Endothelial cell (in vitro differentiated cells): ENCODE results near the gene WDR76. TPM values are rescaled to one million over a fixed set of nuclear protein-coding genes. Genes with fewer than 3 reads are reported as not detected.
A peak's percentile ranks its signal among the peaks of the same experiment; 100 is the strongest.

Experiments
- DNase-seq: peaks from one replicate; pipeline ENCODE4 v3.0.0; 2021; ENCODE audit warnings: low spot score
- H3K27ac Mint-ChIP-seq: one replicate; pipeline ENCODE4 v1.8.0; 2021; ENCODE audit warnings: mixed read lengths, inconsistent platforms; ENCODE audit not compliant: unreplicated experiment
- H3K27me3 Mint-ChIP-seq: one replicate; pipeline ENCODE4 v1.8.0; 2021; ENCODE audit warnings: mild to moderate bottlenecking, moderate library complexity, mixed read lengths, inconsistent platforms; ENCODE audit not compliant: unreplicated experiment
- H3K36me3 Mint-ChIP-seq: one replicate; pipeline ENCODE4 v1.8.0; 2021; ENCODE audit warnings: mild to moderate bottlenecking, low read depth, mixed read lengths, inconsistent platforms; ENCODE audit not compliant: unreplicated experiment
- H3K4me1 Mint-ChIP-seq: one replicate; pipeline ENCODE4 v1.8.0; 2021; ENCODE audit warnings: mild to moderate bottlenecking, mixed read lengths, inconsistent platforms; ENCODE audit not compliant: unreplicated experiment
- H3K4me3 Mint-ChIP-seq: one replicate; pipeline ENCODE4 v1.8.0; 2021; ENCODE audit warnings: mild to moderate bottlenecking, mixed read lengths, inconsistent platforms; ENCODE audit not compliant: unreplicated experiment
- H3K9me3 Mint-ChIP-seq: one replicate; pipeline ENCODE4 v1.8.0; 2021; ENCODE audit warnings: mixed read lengths, inconsistent platforms; ENCODE audit not compliant: unreplicated experiment
- total RNA-seq: library from RNA; stranded (reverse); fragmentation: NEBNext Ultra II Directional; extraction: Animal tissue kit (Norgen Biotek cat#: 25700); gene quantifications from one replicate; pipeline ENCODE4 v1.2.1, GENCODE V29; 2021; ENCODE audit not compliant: unreplicated experiment
- TF ChIP-seq, protein P1 (sequence below): fragments of 200-600 bp; sonication (generic); IDR thresholded peaks from one replicate; pipeline ENCODE4 v1.5.0; 2021; ENCODE audit warnings: antibody characterized with exemption; ENCODE audit not compliant: unreplicated experiment

Gene WDR76
- total RNA-seq, 1 donor from 2014 or later, result 4.8 TPM

DNA sequence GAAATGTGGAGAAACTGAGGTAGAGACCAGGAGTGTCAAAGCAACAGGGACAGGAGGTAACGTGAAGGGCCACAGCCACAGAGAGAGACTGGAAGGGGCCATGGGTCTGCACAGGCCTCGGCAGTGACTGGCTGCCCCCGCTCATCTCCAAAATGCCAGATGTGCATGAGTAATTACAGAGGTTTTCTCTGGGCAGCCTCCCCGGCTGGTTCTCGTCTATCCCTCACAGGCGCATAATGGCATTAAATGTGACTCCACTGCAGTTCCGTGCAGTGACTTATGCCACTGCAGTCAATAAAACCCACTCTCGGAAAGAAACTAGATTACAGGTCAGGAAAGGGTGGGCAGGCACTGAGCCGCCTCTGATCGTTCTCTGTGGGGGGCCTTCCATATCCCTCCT, 74.7 kb downstream of the WDR76 start:
- H3K4me3 Mint-ChIP-seq, result no peak overlapping the region
- H3K36me3 Mint-ChIP-seq, result no peaks in the 10 kb centered on the region
- TF ChIP-seq, protein P1, sequence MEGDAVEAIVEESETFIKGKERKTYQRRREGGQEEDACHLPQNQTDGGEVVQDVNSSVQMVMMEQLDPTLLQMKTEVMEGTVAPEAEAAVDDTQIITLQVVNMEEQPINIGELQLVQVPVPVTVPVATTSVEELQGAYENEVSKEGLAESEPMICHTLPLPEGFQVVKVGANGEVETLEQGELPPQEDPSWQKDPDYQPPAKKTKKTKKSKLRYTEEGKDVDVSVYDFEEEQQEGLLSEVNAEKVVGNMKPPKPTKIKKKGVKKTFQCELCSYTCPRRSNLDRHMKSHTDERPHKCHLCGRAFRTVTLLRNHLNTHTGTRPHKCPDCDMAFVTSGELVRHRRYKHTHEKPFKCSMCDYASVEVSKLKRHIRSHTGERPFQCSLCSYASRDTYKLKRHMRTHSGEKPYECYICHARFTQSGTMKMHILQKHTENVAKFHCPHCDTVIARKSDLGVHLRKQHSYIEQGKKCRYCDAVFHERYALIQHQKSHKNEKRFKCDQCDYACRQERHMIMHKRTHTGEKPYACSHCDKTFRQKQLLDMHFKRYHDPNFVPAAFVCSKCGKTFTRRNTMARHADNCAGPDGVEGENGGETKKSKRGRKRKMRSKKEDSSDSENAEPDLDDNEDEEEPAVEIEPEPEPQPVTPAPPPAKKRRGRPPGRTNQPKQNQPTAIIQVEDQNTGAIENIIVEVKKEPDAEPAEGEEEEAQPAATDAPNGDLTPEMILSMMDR, result no peak
- DNase-seq, result no peak
- peaks cover 4% of the 10 kb centered on the region for H3K9me3 Mint-ChIP-seq
- peaks cover 10% of the 10 kb centered on the region for H3K4me1 Mint-ChIP-seq
- H3K27me3 Mint-ChIP-seq, result no peaks in the 10 kb centered on the region
- no peak overlapping the region for H3K27ac Mint-ChIP-seq

DNA sequence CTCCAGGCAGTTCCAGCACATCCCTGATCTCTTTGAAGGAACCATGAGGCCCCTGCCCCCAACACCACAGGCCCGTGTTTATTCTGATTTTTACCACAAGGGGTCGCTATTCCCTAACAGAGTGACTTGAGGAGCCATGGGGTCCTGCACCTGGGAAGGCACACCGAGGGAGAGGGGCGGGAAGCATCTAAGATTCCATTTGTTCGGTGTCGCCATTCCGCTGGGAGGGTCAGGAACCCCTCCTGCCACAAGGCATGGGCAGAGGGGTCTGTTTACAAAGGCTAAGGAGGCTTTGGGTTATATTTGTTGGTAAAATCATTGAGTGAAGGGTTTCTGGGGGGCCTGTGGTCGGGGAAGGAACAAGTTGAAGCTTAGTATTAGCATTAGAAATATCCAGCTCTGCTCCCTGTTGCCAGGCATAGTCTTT, 77.1 kb downstream of the WDR76 start:
- Mint-ChIP-seq H3K27me3 (no peaks in the 10 kb centered on the region), H3K27ac (no peak overlapping the region), H3K4me3 (no peak overlapping the region), H3K36me3 (no peaks in the 10 kb centered on the region), H3K9me3 (no peaks in the 10 kb centered on the region), H3K4me1 (peaks cover 10% of the 10 kb centered on the region)
- TF ChIP-seq, protein P1, result peak; percentile 97
- DNase-seq, result peak; percentile 83

DNA sequence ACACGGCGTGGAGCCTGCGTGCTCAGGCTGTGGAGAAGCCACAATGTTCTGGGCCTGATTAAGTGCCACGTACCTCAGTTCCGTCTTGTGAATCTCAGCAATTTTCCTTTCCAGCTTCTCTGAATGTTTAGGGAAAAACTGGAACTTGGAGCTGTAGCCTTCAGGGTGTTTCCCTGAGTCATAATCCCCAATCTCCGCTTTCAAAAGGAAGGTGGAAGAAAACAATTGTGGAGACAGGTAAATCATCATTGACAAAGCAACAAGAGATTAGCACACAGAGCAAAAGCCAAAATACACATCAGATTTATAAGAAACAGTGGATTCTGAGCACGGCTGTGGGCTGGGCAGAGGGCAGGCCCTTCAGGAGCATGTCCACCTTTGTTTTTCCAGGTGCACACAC, 79.0 kb downstream of the WDR76 start:
- TF ChIP-seq, protein P1, result no peak
- Mint-ChIP-seq H3K4me3 (no peak overlapping the region), H3K27ac (no peak overlapping the region), H3K36me3 (no peaks in the 10 kb centered on the region), H3K27me3 (no peaks in the 10 kb centered on the region), H3K4me1 (peaks cover 9% of the 10 kb centered on the region), H3K9me3 (no peaks in the 10 kb centered on the region)
- DNase-seq, result no peak

DNA sequence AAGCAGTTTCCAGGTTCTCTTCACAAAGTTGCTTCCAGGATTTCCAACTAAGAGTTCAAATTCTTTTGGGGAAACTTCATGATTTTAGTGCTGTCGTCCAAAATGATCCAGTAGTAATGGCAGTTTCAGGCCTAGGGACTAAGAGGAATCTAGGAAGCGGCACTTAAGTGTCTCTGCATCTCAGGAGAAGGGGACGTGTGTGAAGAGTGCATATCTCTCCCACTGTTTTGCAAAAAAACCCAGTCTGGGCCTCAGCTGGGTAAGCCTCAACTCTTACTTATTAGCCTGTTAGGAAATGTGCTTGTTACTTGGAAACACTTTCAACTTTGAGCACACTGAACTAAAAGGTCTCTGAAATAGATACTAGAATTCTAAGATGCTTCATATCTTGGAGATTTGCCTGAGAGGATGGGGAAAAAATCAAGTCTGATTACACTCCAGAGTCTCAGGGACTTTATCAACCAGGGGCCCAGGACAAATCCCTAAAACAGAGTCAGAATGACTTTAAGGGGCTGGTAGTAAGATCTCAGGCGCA, 81.8 kb downstream of the WDR76 start:
- peaks cover 2% of the 10 kb centered on the region for H3K4me1 Mint-ChIP-seq
- TF ChIP-seq, protein P1, result no peak
- no peak overlapping the region for H3K4me3 Mint-ChIP-seq
- H3K9me3 Mint-ChIP-seq, result no peaks in the 10 kb centered on the region
- no peaks in the 10 kb centered on the region for H3K36me3 Mint-ChIP-seq
- DNase-seq, result no peak
- no peaks in the 10 kb centered on the region for H3K27me3 Mint-ChIP-seq
- H3K27ac Mint-ChIP-seq, result no peak overlapping the region

DNA sequence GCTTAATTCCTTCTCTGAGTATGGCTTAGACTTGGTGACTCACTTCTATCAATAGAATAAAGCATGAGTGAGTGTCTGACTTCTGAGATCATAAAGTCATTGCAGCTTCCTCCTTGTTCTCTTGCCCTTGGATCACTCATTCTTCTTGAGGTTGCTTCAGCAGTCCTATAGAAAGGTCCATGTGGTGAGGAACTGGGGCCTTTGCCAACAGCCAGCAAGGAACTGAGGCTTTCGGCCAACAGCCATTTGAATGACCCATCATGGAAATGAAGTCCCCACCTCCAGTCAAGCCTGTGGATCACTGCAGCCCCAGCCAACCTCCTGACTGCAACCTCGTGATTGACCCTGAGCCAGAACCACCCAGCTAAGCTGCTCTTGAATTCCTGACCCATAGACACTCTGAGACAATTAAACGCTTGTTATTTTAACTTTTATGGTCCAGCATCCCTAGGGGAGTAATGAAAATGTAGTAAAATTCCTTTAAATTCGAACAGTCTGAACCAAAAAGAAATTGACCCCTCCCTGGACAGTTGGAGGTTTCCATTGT, 84.5 kb downstream of the WDR76 start:
- DNase-seq, result no peak
- no peaks in the 10 kb centered on the region for H3K9me3 Mint-ChIP-seq
- H3K27ac Mint-ChIP-seq, result no peak overlapping the region
- no peak overlapping the region for H3K4me3 Mint-ChIP-seq
- H3K27me3 Mint-ChIP-seq, result no peaks in the 10 kb centered on the region
- no peaks in the 10 kb centered on the region for H3K36me3 Mint-ChIP-seq
- no peaks in the 10 kb centered on the region for H3K4me1 Mint-ChIP-seq
- TF ChIP-seq, protein P1, result no peak
